ENCODE results near the gene ARRDC3.
"Not testable (repeated sequence)": the region's sequence is repeated elsewhere in the genome, so short reads cannot be mapped to it uniquely, and the experiment has no call there.

ARRDC3 gene

GRCh38 chr5:91340532-91340931, 42.6 kb downstream of the ARRDC3 start:
- no peaks in the 10 kb centered on the region for H3K4me1 ChIP-seq (ENCODE audit: control insufficient read depth, insufficient read depth, low read length, poor library complexity, severe bottlenecking)
- no peak overlapping the region for H3K4me3 ChIP-seq (ENCODE audit: extremely low read depth, insufficient read depth, low read length, poor library complexity, severe bottlenecking)
- no peaks in the 10 kb centered on the region for H3K36me3 ChIP-seq (ENCODE audit: control insufficient read depth, insufficient read depth, low read length)
- H3K27ac ChIP-seq (ENCODE audit: low read depth, low read length, severe bottlenecking), result no peak overlapping the region
- no CpG with 5 or more reads among the region's 3 CpGs for WGBS, 2 experiments (ENCODE audit: insufficient coverage in 2 of 2)
- H3K9me3 ChIP-seq (ENCODE audit: control insufficient read depth, low read length), result peaks cover 9% of the 10 kb centered on the region

DNA sequence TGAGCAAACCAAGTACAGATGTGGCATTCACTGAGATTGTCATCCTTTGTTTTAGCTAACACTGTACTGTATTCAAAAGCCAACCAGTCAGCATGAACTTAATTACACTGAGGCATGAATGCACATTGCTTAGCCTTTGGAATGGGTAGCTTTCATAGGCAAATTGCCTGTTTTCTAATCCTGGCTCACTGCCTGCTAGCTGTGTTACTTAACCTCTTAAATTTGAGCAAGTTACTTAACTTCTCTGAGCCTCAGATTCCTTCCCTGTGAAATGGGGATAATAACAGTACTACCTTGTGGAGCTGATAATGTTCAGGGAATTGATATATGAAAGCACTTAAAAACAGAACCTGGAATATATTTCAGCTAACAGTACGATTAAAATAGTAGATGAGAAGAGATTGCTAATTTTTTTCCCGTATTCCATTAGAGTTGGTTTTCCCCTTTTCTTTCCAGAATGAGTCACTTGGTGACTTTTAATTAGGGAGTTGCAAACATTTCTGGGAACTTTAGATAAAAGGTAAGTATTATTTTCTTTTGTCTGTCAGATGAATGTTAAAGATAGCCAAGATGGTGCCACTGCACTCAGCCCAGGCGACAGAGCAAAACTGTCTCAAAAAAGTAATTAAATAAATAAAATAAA, 43.9 kb downstream of the ARRDC3 start:
- Histone ChIP-seq H3K27ac (ENCODE audit: low read depth, low read length, severe bottlenecking) (no peak overlapping the region), H3K36me3 (ENCODE audit: control insufficient read depth, insufficient read depth, low read length) (no peaks in the 10 kb centered on the region), H3K9me3 (ENCODE audit: control insufficient read depth, low read length) (peaks cover 6% of the 10 kb centered on the region), H3K4me1 (ENCODE audit: control insufficient read depth, insufficient read depth, low read length, poor library complexity, severe bottlenecking) (no peaks in the 10 kb centered on the region), H3K4me3 (ENCODE audit: extremely low read depth, insufficient read depth, low read length, poor library complexity, severe bottlenecking) (no peak overlapping the region)
- 100% methylated on average over 1 of the region's 3 CpGs; no CpG with 5 or more reads in 1 of the 2 experiments for WGBS, 2 experiments (ENCODE audit: insufficient coverage in 2 of 2)

GRCh38 chr5:91332267-91333045, 50.7 kb downstream of the ARRDC3 start:
- no peak overlapping the region for H3K27ac ChIP-seq (ENCODE audit: low read depth, low read length, severe bottlenecking)
- H3K4me3 ChIP-seq (ENCODE audit: extremely low read depth, insufficient read depth, low read length, poor library complexity, severe bottlenecking), result no peak overlapping the region
- no peaks in the 10 kb centered on the region for H3K9me3 ChIP-seq (ENCODE audit: control insufficient read depth, low read length)
- H3K36me3 ChIP-seq (ENCODE audit: control insufficient read depth, insufficient read depth, low read length), result no peaks in the 10 kb centered on the region
- WGBS, 2 experiments (ENCODE audit: insufficient coverage in 2 of 2), result 70 to 82% methylated on average over 4 to 6 of the region's 8 CpGs
- peaks cover 33% of the 10 kb centered on the region for H3K4me1 ChIP-seq (ENCODE audit: control insufficient read depth, insufficient read depth, low read length, poor library complexity, severe bottlenecking)

DNA sequence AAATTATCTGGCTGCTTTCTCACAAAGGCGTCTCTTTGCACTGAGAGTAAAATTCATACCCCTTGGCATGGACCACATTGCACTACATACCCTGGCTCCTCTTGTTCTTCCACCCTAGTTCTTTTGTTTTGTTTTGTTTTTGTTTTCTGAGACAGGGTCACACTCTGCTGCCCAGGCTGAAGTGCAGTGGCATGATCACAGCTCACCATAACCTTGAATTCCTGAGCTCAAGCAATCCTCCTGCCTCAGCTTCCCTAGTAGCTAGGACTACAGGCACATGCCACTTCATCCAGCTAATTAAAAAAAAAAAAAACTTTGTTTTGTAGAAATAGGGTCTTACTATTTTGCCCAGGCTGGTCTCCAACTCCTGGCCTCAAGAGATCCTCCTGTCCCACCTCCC, 51.4 kb downstream of the ARRDC3 start:
- WGBS, 2 experiments (ENCODE audit: insufficient coverage in 2 of 2), result no CpG with 5 or more reads among the region's 1 CpG
- no peak overlapping the region for H3K27ac ChIP-seq (ENCODE audit: low read depth, low read length, severe bottlenecking)
- peaks cover 33% of the 10 kb centered on the region for H3K4me1 ChIP-seq (ENCODE audit: control insufficient read depth, insufficient read depth, low read length, poor library complexity, severe bottlenecking)
- H3K4me3 ChIP-seq (ENCODE audit: extremely low read depth, insufficient read depth, low read length, poor library complexity, severe bottlenecking), result no peak overlapping the region
- H3K36me3 ChIP-seq (ENCODE audit: control insufficient read depth, insufficient read depth, low read length), result no peaks in the 10 kb centered on the region
- H3K9me3 ChIP-seq (ENCODE audit: control insufficient read depth, low read length), result no peaks in the 10 kb centered on the region

DNA sequence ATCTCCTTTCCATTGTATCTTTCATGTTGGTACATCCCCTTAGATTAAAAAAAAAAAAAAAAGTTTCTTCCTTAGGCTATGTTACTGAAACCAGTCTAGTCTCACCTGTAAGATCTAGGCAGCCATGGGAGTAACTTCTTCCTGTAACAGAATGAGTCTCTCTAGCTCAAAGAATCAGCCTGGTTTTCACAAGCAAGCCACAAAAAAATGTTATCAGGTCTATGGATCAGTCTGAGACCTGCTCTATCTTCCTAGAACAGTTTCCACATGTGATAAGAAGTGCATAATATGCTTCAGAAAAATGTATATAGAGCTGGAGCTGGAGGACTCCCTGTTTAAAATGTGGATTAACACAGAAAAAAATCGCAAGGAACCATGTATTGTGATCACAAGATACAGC, 53.8 kb downstream of the ARRDC3 start:
- Histone ChIP-seq H3K36me3 (ENCODE audit: control insufficient read depth, insufficient read depth, low read length) (no peaks in the 10 kb centered on the region), H3K4me1 (ENCODE audit: control insufficient read depth, insufficient read depth, low read length, poor library complexity, severe bottlenecking) (peaks cover 40% of the 10 kb centered on the region), H3K9me3 (ENCODE audit: control insufficient read depth, low read length) (no peaks in the 10 kb centered on the region), H3K4me3 (ENCODE audit: extremely low read depth, insufficient read depth, low read length, poor library complexity, severe bottlenecking) (no peak overlapping the region), H3K27ac (ENCODE audit: low read depth, low read length, severe bottlenecking) (no peak overlapping the region)
- 100% methylated on average over 1 of the region's 1 CpG; no CpG with 5 or more reads in 1 of the 2 experiments for WGBS, 2 experiments (ENCODE audit: insufficient coverage in 2 of 2)

DNA sequence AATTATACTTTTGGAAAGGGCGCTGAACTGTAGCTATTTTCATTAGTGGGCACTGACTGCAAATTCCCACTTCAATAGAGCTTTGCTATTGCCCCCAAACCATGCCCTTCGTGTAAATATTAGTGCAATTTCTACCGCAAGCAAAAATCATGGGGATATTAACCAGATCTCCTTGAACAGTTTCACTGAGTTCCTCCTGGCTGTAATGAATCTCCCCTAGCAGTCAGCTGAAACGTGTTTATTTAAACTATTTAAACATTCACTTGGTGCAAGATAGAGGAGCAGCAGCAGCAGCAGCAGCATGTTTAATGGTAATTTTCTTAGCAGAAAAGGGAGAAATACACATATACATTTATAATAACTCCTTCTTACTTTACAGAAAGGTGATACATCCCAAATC, 54.4 kb downstream of the ARRDC3 start:
- WGBS, 2 experiments (ENCODE audit: insufficient coverage in 2 of 2), result 83 to 93% methylated on average over 2 of the region's 4 CpGs
- Histone ChIP-seq H3K4me3 (ENCODE audit: extremely low read depth, insufficient read depth, low read length, poor library complexity, severe bottlenecking) (no peak overlapping the region), H3K27ac (ENCODE audit: low read depth, low read length, severe bottlenecking) (no peak overlapping the region)

GRCh38 chr5:91322981-91323380, 60.1 kb downstream of the ARRDC3 start:
- H3K4me1 ChIP-seq (ENCODE audit: control insufficient read depth, insufficient read depth, low read length, poor library complexity, severe bottlenecking), result peaks cover 16% of the 10 kb centered on the region
- not testable (repeated sequence) for H3K4me3 ChIP-seq (ENCODE audit: extremely low read depth, insufficient read depth, low read length, poor library complexity, severe bottlenecking); H3K36me3 ChIP-seq (ENCODE audit: control insufficient read depth, insufficient read depth, low read length); H3K9me3 ChIP-seq (ENCODE audit: control insufficient read depth, low read length); H3K27ac ChIP-seq (ENCODE audit: low read depth, low read length, severe bottlenecking)
- 100% methylated on average over 2 to 3 of the region's 4 CpGs for WGBS, 2 experiments (ENCODE audit: insufficient coverage in 2 of 2)

More for the DNA sequence above, 54.4 kb downstream of the ARRDC3 start:
- Histone ChIP-seq H3K4me1 (ENCODE audit: control insufficient read depth, insufficient read depth, low read length, poor library complexity, severe bottlenecking) (peaks cover 44% of the 10 kb centered on the region), H3K36me3 (ENCODE audit: control insufficient read depth, insufficient read depth, low read length) (no peaks in the 10 kb centered on the region), H3K9me3 (ENCODE audit: control insufficient read depth, low read length) (no peaks in the 10 kb centered on the region)

- Histone ChIP-seq H3K4me3 (ENCODE audit: extremely low read depth, insufficient read depth, low read length, poor library complexity, severe bottlenecking) (no peak overlapping the region), H3K4me1 (ENCODE audit: control insufficient read depth, insufficient read depth, low read length, poor library complexity, severe bottlenecking) (peaks cover 18% of the 10 kb centered on the region)
- no CpG with 5 or more reads among the region's 2 CpGs for WGBS, 2 experiments (ENCODE audit: insufficient coverage in 2 of 2)
These were observed 63.5 kb downstream of the ARRDC3 start for GRCh38 chr5:91319667-91320066.

GRCh38 chr5:91318724-91319123, 64.4 kb downstream of the ARRDC3 start:
- no peak overlapping the region for H3K4me3 ChIP-seq (ENCODE audit: extremely low read depth, insufficient read depth, low read length, poor library complexity, severe bottlenecking)
- H3K27ac ChIP-seq (ENCODE audit: low read depth, low read length, severe bottlenecking), result no peak overlapping the region
- peaks cover 17% of the 10 kb centered on the region for H3K4me1 ChIP-seq (ENCODE audit: control insufficient read depth, insufficient read depth, low read length, poor library complexity, severe bottlenecking)
- 86 to 92% methylated on average over 6 to 9 of the region's 9 CpGs for WGBS, 2 experiments (ENCODE audit: insufficient coverage in 2 of 2)
- H3K36me3 ChIP-seq (ENCODE audit: control insufficient read depth, insufficient read depth, low read length), result no peaks in the 10 kb centered on the region
- H3K9me3 ChIP-seq (ENCODE audit: control insufficient read depth, low read length), result no peaks in the 10 kb centered on the region

More at GRCh38 chr5:91319667-91320066, 63.5 kb downstream of the ARRDC3 start:
- Histone ChIP-seq H3K27ac (ENCODE audit: low read depth, low read length, severe bottlenecking) (no peak overlapping the region), H3K36me3 (ENCODE audit: control insufficient read depth, insufficient read depth, low read length) (no peaks in the 10 kb centered on the region), H3K9me3 (ENCODE audit: control insufficient read depth, low read length) (no peaks in the 10 kb centered on the region)
